ENCODE data around the gene HS6ST2.
"Not testable (repeated sequence)": the region's sequence is repeated elsewhere in the genome, so short reads cannot be mapped to it uniquely, and the experiment has no call there.

Gene HS6ST2

GRCh38 chrX:132986556-132986955 is 28.1 kb upstream of the HS6ST2 start:
- Histone ChIP-seq H3F3A (ENCODE audit: insufficient read depth, low read length) (no peaks in the 10 kb centered on the region), H3K9me3 (ENCODE audit: low read length) (no peaks in the 10 kb centered on the region), H3K27ac (ENCODE audit: low read depth, low read length, poor library complexity, severe bottlenecking) (no peak overlapping the region), H4K20me1 (ENCODE audit: insufficient read depth, low read length) (no peaks in the 10 kb centered on the region), H3K79me2 (ENCODE audit: insufficient read depth, low read length) (no peaks in the 10 kb centered on the region), H2AFZ (ENCODE audit: low read length) (no peak overlapping the region), H3K4me2 (ENCODE audit: low read length) (no peak overlapping the region), H3K9ac (ENCODE audit: low read length) (no peak overlapping the region), H3K27me3 (ENCODE audit: insufficient read depth, low read length) (no peaks in the 10 kb centered on the region), H3K9me2 (ENCODE audit: low read depth, low read length) (no peaks in the 10 kb centered on the region), H3K4me1 (ENCODE audit: insufficient read depth, low read length, severe bottlenecking) (no peaks in the 10 kb centered on the region), H3K4me3 (ENCODE audit: low read depth, low read length, poor library complexity, severe bottlenecking) (no peak overlapping the region), H3K36me3 (ENCODE audit: insufficient read depth, low read length) (no peaks in the 10 kb centered on the region)
- TF ChIP-seq CTCF (IDR thresholded peaks at IDR 0.05; ENCODE audit: low read length) (no peak), EZH2 (IDR thresholded peaks at IDR 0.05; ENCODE audit: borderline replicate concordance, low read length) (no peak)

GRCh38 chrX:132984058-132984650 is 25.7 kb upstream of the HS6ST2 start:
- Histone ChIP-seq H3K9me3 (ENCODE audit: low read length) (no peaks in the 10 kb centered on the region), H3K36me3 (ENCODE audit: insufficient read depth, low read length) (no peaks in the 10 kb centered on the region), H3K27ac (ENCODE audit: low read depth, low read length, poor library complexity, severe bottlenecking) (no peak overlapping the region), H3K9ac (ENCODE audit: low read length) (no peak overlapping the region), H3K4me1 (ENCODE audit: insufficient read depth, low read length, severe bottlenecking) (no peaks in the 10 kb centered on the region), H3K9me2 (ENCODE audit: low read depth, low read length) (no peaks in the 10 kb centered on the region), H3K79me2 (ENCODE audit: insufficient read depth, low read length) (no peaks in the 10 kb centered on the region), H2AFZ (ENCODE audit: low read length) (no peak overlapping the region), H3F3A (ENCODE audit: insufficient read depth, low read length) (no peaks in the 10 kb centered on the region), H4K20me1 (ENCODE audit: insufficient read depth, low read length) (no peaks in the 10 kb centered on the region), H3K4me2 (ENCODE audit: low read length) (no peak overlapping the region), H3K27me3 (ENCODE audit: insufficient read depth, low read length) (no peaks in the 10 kb centered on the region), H3K4me3 (ENCODE audit: low read depth, low read length, poor library complexity, severe bottlenecking) (no peak overlapping the region)
- TF ChIP-seq EZH2 (IDR thresholded peaks at IDR 0.05; ENCODE audit: borderline replicate concordance, low read length) (no peak), CTCF (IDR thresholded peaks at IDR 0.05; ENCODE audit: low read length) (no peak)

GRCh38 chrX:132983496-132983895 is 25.1 kb upstream of the HS6ST2 start:
- H3K27ac ChIP-seq (ENCODE audit: low read depth, low read length, poor library complexity, severe bottlenecking): no peak overlapping the region
- no peaks in the 10 kb centered on the region for H3F3A ChIP-seq (ENCODE audit: insufficient read depth, low read length)
- H3K36me3 ChIP-seq (ENCODE audit: insufficient read depth, low read length): no peaks in the 10 kb centered on the region
- H3K4me2 ChIP-seq (ENCODE audit: low read length): no peak overlapping the region
- TF ChIP-seq CTCF (IDR thresholded peaks at IDR 0.05; ENCODE audit: low read length) (no peak), EZH2 (IDR thresholded peaks at IDR 0.05; ENCODE audit: borderline replicate concordance, low read length) (no peak)
- H2AFZ ChIP-seq (ENCODE audit: low read length): no peak overlapping the region
- no peaks in the 10 kb centered on the region for H3K9me3 ChIP-seq (ENCODE audit: low read length)
- no peak overlapping the region for H3K9ac ChIP-seq (ENCODE audit: low read length)
- H3K4me3 ChIP-seq (ENCODE audit: low read depth, low read length, poor library complexity, severe bottlenecking): no peak overlapping the region
- H3K79me2 ChIP-seq (ENCODE audit: insufficient read depth, low read length): no peaks in the 10 kb centered on the region
- H3K27me3 ChIP-seq (ENCODE audit: insufficient read depth, low read length): no peaks in the 10 kb centered on the region
- H3K9me2 ChIP-seq (ENCODE audit: low read depth, low read length): no peaks in the 10 kb centered on the region
- no peaks in the 10 kb centered on the region for H4K20me1 ChIP-seq (ENCODE audit: insufficient read depth, low read length)
- H3K4me1 ChIP-seq (ENCODE audit: insufficient read depth, low read length, severe bottlenecking): no peaks in the 10 kb centered on the region

DNA sequence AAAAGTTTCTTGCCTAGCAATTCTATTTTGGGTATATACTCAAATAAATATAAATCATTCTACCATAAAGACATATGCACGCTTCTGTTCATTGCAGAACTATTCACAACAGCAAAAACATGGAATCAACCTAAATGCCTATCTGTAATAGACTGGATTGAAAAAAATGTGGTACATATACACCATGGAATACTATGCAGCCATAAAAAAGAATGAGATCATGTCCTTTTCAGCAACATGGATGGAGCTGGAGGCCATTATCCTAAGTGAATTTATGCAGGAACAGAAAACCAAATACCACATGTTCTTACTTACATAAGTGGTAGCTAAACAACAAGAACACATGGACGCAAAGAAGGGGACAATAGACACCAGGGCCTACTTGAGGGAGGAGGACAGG is 21.6 kb upstream of the HS6ST2 start:
- not testable (repeated sequence) for H3K4me1 ChIP-seq (ENCODE audit: insufficient read depth, low read length, severe bottlenecking); H3K9ac ChIP-seq (ENCODE audit: low read length); H3K79me2 ChIP-seq (ENCODE audit: insufficient read depth, low read length); H3K4me3 ChIP-seq (ENCODE audit: low read depth, low read length, poor library complexity, severe bottlenecking); H3K9me2 ChIP-seq (ENCODE audit: low read depth, low read length); H3K9me3 ChIP-seq (ENCODE audit: low read length); H3F3A ChIP-seq (ENCODE audit: insufficient read depth, low read length); H3K27me3 ChIP-seq (ENCODE audit: insufficient read depth, low read length); H3K4me2 ChIP-seq (ENCODE audit: low read length); H2AFZ ChIP-seq (ENCODE audit: low read length); H3K27ac ChIP-seq (ENCODE audit: low read depth, low read length, poor library complexity, severe bottlenecking); H4K20me1 ChIP-seq (ENCODE audit: insufficient read depth, low read length); H3K36me3 ChIP-seq (ENCODE audit: insufficient read depth, low read length)
